OCI-M2 (cell line): ENCODE data around the gene BNIP1.

ENCODE experiments used
- DNase-seq: peaks from one replicate; lab custom pipeline; 2025; ENCODE audit not compliant: unreplicated experiment; lab: John Stamatoyannopoulos, UW

Gene BNIP1

GRCh38 chr5:173210877-173211276, 66.5 kb downstream of the BNIP1 start:
- no peak for DNase-seq

DNA sequence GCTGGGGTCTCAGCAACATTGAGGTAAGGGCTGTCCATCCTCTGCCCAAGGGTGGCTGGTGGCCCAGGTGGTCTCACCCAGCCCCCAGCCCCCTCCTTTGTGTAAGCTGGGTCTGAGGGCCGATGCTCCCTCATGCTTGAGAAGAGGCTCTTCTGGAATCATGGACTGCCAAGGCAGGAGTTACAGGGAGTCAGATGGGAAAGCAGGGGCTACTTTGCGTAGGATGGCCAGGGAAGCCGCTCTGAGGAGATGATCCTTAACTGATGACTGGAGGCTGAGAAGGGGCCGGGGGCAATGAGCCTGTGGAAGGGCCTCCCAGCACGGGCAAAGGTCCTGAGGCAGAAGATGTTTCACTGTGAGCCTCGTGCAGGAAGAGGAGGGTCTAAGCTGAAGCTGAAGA, 67.0 kb downstream of the BNIP1 start:
- DNase-seq, result no peak

- DNase-seq, result no peak
These were observed 69.1 kb downstream of the BNIP1 start for GRCh38 chr5:173213236-173213933.
